Motor neuron (in vitro differentiated cells): ENCODE data around the gene ADAP1. TPM values are rescaled to one million over a fixed set of nuclear protein-coding genes. Genes with fewer than 3 reads are reported as not detected.
A peak's percentile ranks its signal among the peaks of the same experiment; 100 is the strongest.
"Not testable (repeated sequence)": the region's sequence is repeated elsewhere in the genome, so short reads cannot be mapped to it uniquely, and the experiment has no call there.

Experiments used
- ATAC-seq, 8 experiments: fragments of 200-7000 bp; cut with Tn5 transposase; replicated peaks in 6 of 8; 2 replicates each; pipeline ENCODE4 v1.8.0; 2021; ENCODE audit warnings: mild to moderate bottlenecking in 8 of 8, moderate library complexity in 8 of 8
- H3K27ac ChIP-seq, 2 donors: fragments of 250-450 bp; sonication (Bioruptor Pico); 2 replicates each; pipeline ENCODE4 v1.9.0; 2021; ENCODE audit warnings: antibody characterized with exemption in 2 of 2, mild to moderate bottlenecking in 2 of 2, moderate library complexity in 1 of 2
- H3K4me1 ChIP-seq, 2 donors: fragments of 250-450 bp; sonication (Bioruptor Pico); replicated peaks in 1 of 2; 2 replicates each; pipeline ENCODE4 v1.6.1; 2021; ENCODE audit warnings: antibody characterized with exemption in 2 of 2, mild to moderate bottlenecking in 2 of 2, moderate library complexity in 1 of 2
- H3K4me3 ChIP-seq, 5 donors: fragments of 250-450 bp; sonication (Bioruptor Pico); 2 replicates each; pipeline ENCODE4 v1.9.0; 2021; ENCODE audit warnings: antibody characterized with exemption in 5 of 5, mild to moderate bottlenecking in 5 of 5, moderate library complexity in 4 of 5
- WGBS, 10 experiments: fragments of 450-650 bp; shearing (Covaris generic); methylation state at CpG; one replicate each; pipeline ENCODE4 v1.0.0; 2022; 5-methylcytosine and 5-hydroxymethylcytosine counted together
- in situ Hi-C, 9 experiments: fragments of 400-800 bp; cut with MboI; loops; one replicate each; pipeline ENCODE4 v1.15.0; 2021; ENCODE audit warnings: low sequenced_read_pairs in 9 of 9, low pct_unique_long_range_greater_than_20kb in 2 of 9; ENCODE audit not compliant: unreplicated experiment in 9 of 9
- total RNA-seq, 8 experiments: library from RNA; unstranded; fragments of 300-600 nt; gene quantifications; 2 replicates each; pipeline versions ENCODE4 v1.2.3 to v1.2.4, GENCODE V29; 2022

ADAP1 gene
- total RNA-seq, 8 experiments from 2014 or later: 1.3 to 24.2 (median 3.7) TPM

GRCh38 chr7:935164-935873 is 19.2 kb downstream of the ADAP1 start:
- Histone ChIP-seq H3K4me1 (no peaks in the 10 kb centered on the region), H3K27ac (no peak overlapping the region), H3K4me3 (no peak overlapping the region)
- ATAC-seq: peak in 1 of 8 experiments; percentile 8
- in situ Hi-C loops: no loop called here
- WGBS, 10 experiments: 20 to 60% methylated on average over 2 of the region's 46 CpGs; no CpG with 5 or more reads in 8 of the 10 experiments

- ATAC-seq: no peak
- in situ Hi-C loops: no loop called here
- WGBS, 10 experiments: 20 to 60% (median 20%) methylated on average over 1 of the region's 34 CpGs; no CpG with 5 or more reads in 7 of the 10 experiments
- Histone ChIP-seq H3K4me3 (no peak overlapping the region), H3K27ac (no peak overlapping the region), H3K4me1 (no peaks in the 10 kb centered on the region)
Measured at GRCh38 chr7:934469-935163, 19.9 kb downstream of the ADAP1 start.

GRCh38 chr7:932651-932975 is 21.9 kb downstream of the ADAP1 start:
- Histone ChIP-seq H3K4me1 (no peaks in the 10 kb centered on the region), H3K27ac (no peak overlapping the region), H3K4me3 (no peak overlapping the region)
- WGBS, 10 experiments: 80 to 93% (median 80%) methylated on average over 1 to 3 of the region's 11 CpGs; no CpG with 5 or more reads in 5 of the 10 experiments
- in situ Hi-C loops: no loop called here
- no peak for ATAC-seq

- no peak for ATAC-seq
- H3K4me1 ChIP-seq: no peaks in the 10 kb centered on the region
- no peak overlapping the region for H3K27ac ChIP-seq
- H3K4me3 ChIP-seq: no peak overlapping the region
- in situ Hi-C loops: no loop called here
- WGBS, 10 experiments: 33 to 100% (median 69%) methylated on average over 1 to 3 of the region's 21 CpGs; no CpG with 5 or more reads in 2 of the 10 experiments
Measured at GRCh38 chr7:931871-932650, 22.4 kb downstream of the ADAP1 start.

GRCh38 chr7:930975-931758 is 23.3 kb downstream of the ADAP1 start:
- no peak for ATAC-seq
- Histone ChIP-seq H3K27ac (no peak overlapping the region), H3K4me1 (no peaks in the 10 kb centered on the region), H3K4me3 (no peak overlapping the region)
- WGBS, 10 experiments: 27 to 89% (median 67%) methylated on average over 2 to 22 of the region's 29 CpGs
- in situ Hi-C loops: no loop called here

GRCh38 chr7:929311-929711 is 25.2 kb downstream of the ADAP1 start:
- 0 to 100% (median 86%) methylated on average over 1 to 11 of the region's 14 CpGs; no CpG with 5 or more reads in 3 of the 10 experiments for WGBS, 10 experiments
- Histone ChIP-seq H3K4me3 (no peak overlapping the region), H3K27ac (no peak overlapping the region), H3K4me1 (no peaks in the 10 kb centered on the region)
- ATAC-seq: no peak
- in situ Hi-C loops: no loop called here

GRCh38 chr7:927031-927671 is 27.3 kb downstream of the ADAP1 start:
- no peaks in the 10 kb centered on the region for H3K4me1 ChIP-seq
- no peak overlapping the region for H3K4me3 ChIP-seq
- ATAC-seq: peak; percentile 26 to 76 (median 56)
- in situ Hi-C loops: no loop called here
- no peak overlapping the region for H3K27ac ChIP-seq
- 33 to 80% (median 53%) methylated on average over 1 to 7 of the region's 21 CpGs; no CpG with 5 or more reads in 3 of the 10 experiments for WGBS, 10 experiments

- Histone ChIP-seq H3K27ac (no peak overlapping the region), H3K4me3 (no peak overlapping the region), H3K4me1 (no peaks in the 10 kb centered on the region)
- WGBS, 10 experiments: 39 to 90% (median 80%) methylated on average over 1 to 6 of the region's 47 CpGs; no CpG with 5 or more reads in 7 of the 10 experiments
- in situ Hi-C loops: no loop called here
- no peak for ATAC-seq
Measured at GRCh38 chr7:926061-927030, 28.1 kb downstream of the ADAP1 start.

GRCh38 chr7:925601-926000 is 28.9 kb downstream of the ADAP1 start:
- H3K27ac ChIP-seq: no peak overlapping the region
- H3K4me3 ChIP-seq: no peak overlapping the region
- in situ Hi-C loops: no loop called here
- H3K4me1 ChIP-seq: no peaks in the 10 kb centered on the region
- WGBS, 10 experiments: 86% methylated on average over 6 of the region's 18 CpGs; no CpG with 5 or more reads in 9 of the 10 experiments
- ATAC-seq: no peak

- peak in 1 of 8 experiments; percentile 25 for ATAC-seq
- 0% methylated on average over 1 of the region's 24 CpGs; no CpG with 5 or more reads in 9 of the 10 experiments for WGBS, 10 experiments
- in situ Hi-C loops: no loop called here
- Histone ChIP-seq H3K27ac (no peak overlapping the region), H3K4me3 (no peak overlapping the region), H3K4me1 (no peaks in the 10 kb centered on the region)
Measured at GRCh38 chr7:924541-925231, 29.8 kb downstream of the ADAP1 start.

GRCh38 chr7:924042-924441 is 30.4 kb downstream of the ADAP1 start:
- H3K4me1 ChIP-seq, ATAC-seq, in situ Hi-C loops, H3K4me3 ChIP-seq, H3K27ac ChIP-seq: not testable (repeated sequence)
- no CpG with 5 or more reads among the region's 25 CpGs for WGBS, 10 experiments
